Measurements from ENCODE around the gene GAB4.
"Not testable (repeated sequence)": the region's sequence is repeated elsewhere in the genome, so short reads cannot be mapped to it uniquely, and the experiment has no call there.

Gene GAB4

GRCh38 chr22:16925407-16925966 lies 82.5 kb downstream of the GAB4 start:
- Histone ChIP-seq H3K9ac (ENCODE audit: low read depth, low read length) (no peak overlapping the region), H3K4me1 (ENCODE audit: insufficient read depth, low read length) (no peaks in the 10 kb centered on the region), H3K9me3 (ENCODE audit: control insufficient read depth, insufficient read depth, low read length) (no peaks in the 10 kb centered on the region; the same call in 1 of the 2 replicates), H3K36me3 (ENCODE audit: insufficient read depth, low read length) (no peaks in the 10 kb centered on the region)

DNA sequence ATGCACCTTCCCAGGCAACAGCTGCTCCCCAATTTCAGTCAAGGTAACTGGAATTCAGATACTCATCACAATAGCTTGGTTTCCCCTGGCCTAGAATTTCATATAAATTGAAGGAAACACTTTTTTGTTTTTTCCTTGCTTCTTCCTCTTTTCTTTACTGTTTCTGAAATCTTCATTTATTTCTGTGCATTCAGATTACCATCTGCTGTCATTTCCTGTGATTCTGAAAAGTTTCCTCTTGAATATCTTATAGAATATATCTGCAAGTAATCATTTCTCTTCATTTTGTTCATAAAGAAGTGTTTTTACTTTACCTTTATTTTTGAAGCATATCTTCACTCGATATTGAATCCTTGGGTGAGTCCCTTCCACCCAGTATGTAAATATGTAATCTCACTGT lies 85.3 kb downstream of the GAB4 start:
- Histone ChIP-seq H3K9me3 (ENCODE audit: control insufficient read depth, insufficient read depth, low read length) (no peaks in the 10 kb centered on the region; the same call in 1 of the 2 replicates), H3K9ac (ENCODE audit: low read depth, low read length) (no peak overlapping the region), H3K36me3 (ENCODE audit: insufficient read depth, low read length) (no peaks in the 10 kb centered on the region), H3K4me1 (ENCODE audit: insufficient read depth, low read length) (no peaks in the 10 kb centered on the region)

DNA sequence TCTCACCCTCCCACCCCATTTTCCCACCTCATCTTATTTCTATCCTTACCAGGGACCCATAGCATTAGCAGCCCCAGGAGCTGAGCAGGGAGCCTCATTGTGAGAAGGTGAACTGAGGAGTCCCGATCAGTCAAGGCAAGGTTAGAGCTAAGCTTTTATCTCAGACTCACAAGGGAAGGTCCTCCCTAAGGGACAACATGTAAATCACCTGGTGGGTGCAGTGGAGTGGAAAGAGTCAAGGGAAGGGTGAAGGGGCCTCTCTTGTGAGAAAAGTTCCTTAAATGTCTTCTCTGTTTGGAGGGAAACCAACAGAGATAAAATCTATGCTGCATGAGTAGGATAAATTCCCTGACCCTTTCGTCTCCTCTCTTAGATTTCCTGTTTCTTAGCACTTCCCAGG lies 85.9 kb downstream of the GAB4 start:
- Histone ChIP-seq H3K9me3 (ENCODE audit: control insufficient read depth, insufficient read depth, low read length) (no peaks in the 10 kb centered on the region; the same call in 1 of the 2 replicates), H3K9ac (ENCODE audit: low read depth, low read length) (no peak overlapping the region), H3K4me1 (ENCODE audit: insufficient read depth, low read length) (no peaks in the 10 kb centered on the region), H3K36me3 (ENCODE audit: insufficient read depth, low read length) (no peaks in the 10 kb centered on the region)

GRCh38 chr22:16917144-16918003 lies 90.6 kb downstream of the GAB4 start:
- H3K36me3 ChIP-seq (ENCODE audit: insufficient read depth, low read length), result no peaks in the 10 kb centered on the region
- no peak overlapping the region for H3K9ac ChIP-seq (ENCODE audit: low read depth, low read length)
- H3K4me1 ChIP-seq (ENCODE audit: insufficient read depth, low read length), result no peaks in the 10 kb centered on the region
- H3K9me3 ChIP-seq (ENCODE audit: control insufficient read depth, insufficient read depth, low read length), result no peaks in the 10 kb centered on the region

DNA sequence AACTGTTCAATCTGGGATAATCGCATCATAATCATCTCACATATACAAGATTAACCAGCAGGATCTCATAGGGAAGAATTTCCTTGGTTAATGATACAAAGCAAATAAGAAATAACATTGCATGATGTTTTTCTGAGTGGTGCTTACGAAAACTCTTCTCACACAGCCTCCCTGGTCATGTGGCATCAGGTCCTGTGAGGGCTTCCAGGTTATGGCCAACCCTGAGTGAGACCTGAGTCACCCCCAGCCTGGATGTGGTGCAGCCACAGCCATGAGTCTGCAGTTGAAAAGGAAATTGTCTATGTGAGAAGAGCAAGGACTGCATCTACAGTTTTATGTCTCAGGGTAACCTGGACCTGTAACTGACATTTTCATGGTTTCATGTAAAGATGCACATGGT lies 92.3 kb downstream of the GAB4 start:
- Histone ChIP-seq H3K36me3 (ENCODE audit: insufficient read depth, low read length) (no peaks in the 10 kb centered on the region), H3K9me3 (ENCODE audit: control insufficient read depth, insufficient read depth, low read length) (no peaks in the 10 kb centered on the region), H3K4me1 (ENCODE audit: insufficient read depth, low read length) (no peaks in the 10 kb centered on the region), H3K9ac (ENCODE audit: low read depth, low read length) (no peak overlapping the region)

DNA sequence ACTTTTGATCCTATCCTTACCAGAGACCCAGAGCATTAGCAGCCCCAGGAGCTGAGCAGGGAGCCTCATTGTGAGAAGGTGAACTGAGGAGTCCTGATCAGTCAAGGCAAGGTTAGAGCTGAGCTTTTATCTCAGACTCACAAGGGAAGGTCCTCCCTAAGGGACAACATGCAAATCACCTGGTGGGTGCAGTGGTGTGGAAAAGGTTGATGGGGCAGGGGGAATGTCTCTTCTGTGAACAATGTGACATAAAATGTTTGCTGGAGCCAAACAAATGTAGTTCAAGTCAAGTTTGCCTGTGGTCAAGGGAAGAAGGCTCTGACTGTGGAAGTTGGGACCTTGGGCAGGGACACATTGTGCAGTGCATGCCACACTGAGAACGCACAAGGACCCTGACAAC lies 93.1 kb downstream of the GAB4 start:
- not testable (repeated sequence) for H3K4me1 ChIP-seq (ENCODE audit: insufficient read depth, low read length); H3K9ac ChIP-seq (ENCODE audit: low read depth, low read length); H3K9me3 ChIP-seq (ENCODE audit: control insufficient read depth, insufficient read depth, low read length); H3K36me3 ChIP-seq (ENCODE audit: insufficient read depth, low read length)

DNA sequence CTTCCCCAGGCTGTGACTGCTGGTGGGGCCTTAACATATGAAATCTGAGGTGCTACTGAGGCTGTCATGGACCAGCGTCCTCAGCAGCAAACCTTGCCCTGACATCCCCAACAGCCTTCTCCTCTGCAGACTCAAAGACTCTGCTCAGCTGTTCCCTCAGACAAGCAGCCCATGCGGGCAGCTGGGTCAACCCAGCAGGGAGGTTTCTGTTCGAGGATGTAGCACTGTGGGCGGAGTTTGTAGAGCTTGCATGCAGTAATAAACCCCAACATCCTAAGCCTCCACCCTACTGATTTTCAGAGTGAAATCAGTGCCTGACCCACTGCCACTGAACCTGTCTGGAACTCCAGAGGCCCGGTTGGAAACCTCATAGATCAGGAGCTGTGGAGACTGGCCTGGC lies 94.0 kb downstream of the GAB4 start:
- Histone ChIP-seq H3K9ac (ENCODE audit: low read depth, low read length) (no peak overlapping the region), H3K9me3 (ENCODE audit: control insufficient read depth, insufficient read depth, low read length) (no peaks in the 10 kb centered on the region), H3K36me3 (ENCODE audit: insufficient read depth, low read length) (no peaks in the 10 kb centered on the region), H3K4me1 (ENCODE audit: insufficient read depth, low read length) (no peaks in the 10 kb centered on the region)

- H3K36me3 ChIP-seq (ENCODE audit: insufficient read depth, low read length), result no peaks in the 10 kb centered on the region
- H3K9ac ChIP-seq (ENCODE audit: low read depth, low read length), result no peak overlapping the region
- no peaks in the 10 kb centered on the region for H3K9me3 ChIP-seq (ENCODE audit: control insufficient read depth, insufficient read depth, low read length)
- no peaks in the 10 kb centered on the region for H3K4me1 ChIP-seq (ENCODE audit: insufficient read depth, low read length)
These were observed 95.7 kb downstream of the GAB4 start for GRCh38 chr22:16912281-16912680.

All from ES-I3 (cell line).